DND-41 (cell line): ENCODE results near the gene UBXN1.
"Not testable (repeated sequence)": the region's sequence is repeated elsewhere in the genome, so short reads cannot be mapped to it uniquely, and the experiment has no call there.

Source experiments
- ATAC-seq: fragments of 200-7000 bp; cut with Tn5 transposase; 3 replicates; pipeline ENCODE4 v1.9.1; 2021; ENCODE audit warnings: low read depth; ENCODE audit not compliant: insufficient read depth
- DNase-seq: peaks from one replicate; pipeline ENCODE4 v3.0.0-alpha.2; 2020
- H2AFZ ChIP-seq: 2 replicates; pipeline ENCODE4 v1.6.0; 2012; ENCODE audit warnings: low read depth, low read length
- H3K27ac ChIP-seq: 2 replicates; pipeline ENCODE4 v1.5.1; 2012; ENCODE audit warnings: low read length, inconsistent platforms
- H3K27me3 ChIP-seq: fragments of 200-600 bp; sonication (generic); 2 replicates; pipeline ENCODE4 v1.6.0; 2012; ENCODE audit warnings: low read length, mild to moderate bottlenecking, inconsistent platforms; ENCODE audit not compliant: insufficient read depth, poor library complexity
- H3K36me3 ChIP-seq: 2 replicates; pipeline ENCODE4 v1.5.1; 2012; ENCODE audit warnings: low read length, inconsistent platforms; ENCODE audit not compliant: insufficient read depth
- H3K4me1 ChIP-seq: 2 replicates; pipeline ENCODE4 v1.5.1; 2012; ENCODE audit warnings: mild to moderate bottlenecking, low read length; ENCODE audit not compliant: insufficient read depth
- H3K4me2 ChIP-seq: 2 replicates; pipeline ENCODE4 v1.6.0; 2012; ENCODE audit warnings: mild to moderate bottlenecking, moderate library complexity, low read length, inconsistent platforms; ENCODE audit not compliant: insufficient read depth
- H3K4me3 ChIP-seq, 2 experiments: fragments of 200-600 bp in 1 of 2; shearing (Covaris generic) in 1 of 2; 2 replicates each; pipeline ENCODE4 v1.5.1; 2012 to 2016; ENCODE audit warnings: inconsistent platforms in 2 of 2, low read length in 2 of 2, mild to moderate bottlenecking in 2 of 2, low read depth in 1 of 2, moderate library complexity in 1 of 2
- H3K79me2 ChIP-seq: 2 replicates; pipeline ENCODE4 v1.6.0; 2012; ENCODE audit warnings: low read length, inconsistent platforms; ENCODE audit not compliant: insufficient read depth
- H3K9ac ChIP-seq: 2 replicates; pipeline ENCODE4 v1.6.0; 2012; ENCODE audit warnings: low read depth, mild to moderate bottlenecking, inconsistent platforms, low read length, moderate library complexity
- H3K9me3 ChIP-seq: 2 replicates; pipeline ENCODE4 v1.5.1; 2012; ENCODE audit warnings: low read length, moderate library complexity, mild to moderate bottlenecking, inconsistent platforms; ENCODE audit not compliant: insufficient read depth, severe bottlenecking
- H4K20me1 ChIP-seq: 2 replicates; pipeline ENCODE4 v1.6.0; 2012; ENCODE audit warnings: low read length; ENCODE audit not compliant: insufficient read depth
- CTCF ChIP-seq: IDR thresholded peaks from 2 replicates; pipeline ENCODE4 v1.5.1; 2012; ENCODE audit warnings: borderline replicate concordance, low read length, moderate library complexity, mild to moderate bottlenecking; ENCODE audit not compliant: poor library complexity, severe bottlenecking; ENCODE audit errors: extremely low read depth
- EZH2 ChIP-seq: IDR thresholded peaks from 3 replicates; pipeline ENCODE4 v1.6.1; 2012; ENCODE audit warnings: borderline replicate concordance, low read depth, mild to moderate bottlenecking, moderate library complexity, low read length, inconsistent platforms; ENCODE audit not compliant: severe bottlenecking

Gene UBXN1

GRCh38 chr11:62705413-62705812, 26.5 kb upstream of the UBXN1 start:
- no peak for ATAC-seq
- Histone ChIP-seq H3K9ac (peak overlapping the region; percentile 83), H3K79me2 (peaks cover 22% of the 10 kb centered on the region), H2AFZ (peak overlapping the region; percentile 94), H4K20me1 (no peaks in the 10 kb centered on the region), H3K9me3 (no peaks in the 10 kb centered on the region), H3K36me3 (peaks cover 13% of the 10 kb centered on the region), H3K4me2 (peak overlapping the region; percentile 97), H3K4me3 (peak overlapping the region; percentile 44 to 88), H3K27ac (peak overlapping the region; percentile 96), H3K27me3 (no peaks in the 10 kb centered on the region), H3K4me1 (peaks cover 49% of the 10 kb centered on the region)
- DNase-seq, result no peak
- TF ChIP-seq EZH2, result no peak
- TF ChIP-seq CTCF, result no peak

- not testable (repeated sequence) for H3K9ac ChIP-seq, H3K4me2 ChIP-seq, H3K9me3 ChIP-seq, H2AFZ ChIP-seq, H3K36me3 ChIP-seq, H4K20me1 ChIP-seq, H3K4me3 ChIP-seq, H3K27me3 ChIP-seq, H3K27ac ChIP-seq, DNase-seq, ATAC-seq
- H3K79me2 ChIP-seq, result peaks cover 19% of the 10 kb centered on the region
- H3K4me1 ChIP-seq, result peaks cover 37% of the 10 kb centered on the region
These were observed 25.0 kb upstream of the UBXN1 start for GRCh38 chr11:62703921-62704320.

- TF ChIP-seq EZH2, result no peak
- TF ChIP-seq CTCF, result no peak
These were observed 23.4 kb upstream of the UBXN1 start for GRCh38 chr11:62702246-62702645.

GRCh38 chr11:62694455-62695167, 15.7 kb upstream of the UBXN1 start:
- Histone ChIP-seq H3K27me3 (no peaks in the 10 kb centered on the region), H3K4me2 (no peak overlapping the region), H3K4me1 (no peaks in the 10 kb centered on the region), H3K36me3 (peaks cover 39% of the 10 kb centered on the region), H2AFZ (no peak overlapping the region), H3K9ac (no peak overlapping the region), H3K9me3 (no peaks in the 10 kb centered on the region), H3K79me2 (no peaks in the 10 kb centered on the region), H3K27ac (no peak overlapping the region), H4K20me1 (no peaks in the 10 kb centered on the region), H3K4me3 (no peak overlapping the region)
- DNase-seq (peak; percentile 72), ATAC-seq (peak; percentile 83)
- TF ChIP-seq CTCF, result peak; percentile 88
- TF ChIP-seq EZH2, result no peak

More at GRCh38 chr11:62702246-62702645, 23.4 kb upstream of the UBXN1 start:
- no peak overlapping the region for H3K4me3 ChIP-seq
- no peaks in the 10 kb centered on the region for H3K9me3 ChIP-seq
- H3K27ac ChIP-seq, result no peak overlapping the region
- H3K9ac ChIP-seq, result no peak overlapping the region
- no peak for ATAC-seq
- no peaks in the 10 kb centered on the region for H3K27me3 ChIP-seq
- peaks cover 8% of the 10 kb centered on the region for H3K79me2 ChIP-seq
- H3K4me2 ChIP-seq, result no peak overlapping the region
- peaks cover 6% of the 10 kb centered on the region; the same call in 1 of the 2 replicates for H3K36me3 ChIP-seq
- H2AFZ ChIP-seq, result no peak overlapping the region
- no peaks in the 10 kb centered on the region for H4K20me1 ChIP-seq
- DNase-seq, result no peak
- H3K4me1 ChIP-seq, result peaks cover 20% of the 10 kb centered on the region

GRCh38 chr11:62693624-62694023, 14.8 kb upstream of the UBXN1 start:
- not testable (repeated sequence) for H3K4me1 ChIP-seq, H2AFZ ChIP-seq, H3K27ac ChIP-seq, ATAC-seq, H3K4me2 ChIP-seq, H3K9ac ChIP-seq, H4K20me1 ChIP-seq, H3K79me2 ChIP-seq, DNase-seq, H3K27me3 ChIP-seq, H3K9me3 ChIP-seq, H3K4me3 ChIP-seq
- H3K36me3 ChIP-seq, result peaks cover 39% of the 10 kb centered on the region
